NCI-H187 (cell line): Measurements from ENCODE around the gene STRADA.
"Not testable (repeated sequence)": the region's sequence is repeated elsewhere in the genome, so short reads cannot be mapped to it uniquely, and the experiment has no call there.

Experiments used
- DNase-seq, 2 experiments: peaks; one replicate each; lab custom pipeline; 2025; lab: John Stamatoyannopoulos, UW

The STRADA gene

DNA sequence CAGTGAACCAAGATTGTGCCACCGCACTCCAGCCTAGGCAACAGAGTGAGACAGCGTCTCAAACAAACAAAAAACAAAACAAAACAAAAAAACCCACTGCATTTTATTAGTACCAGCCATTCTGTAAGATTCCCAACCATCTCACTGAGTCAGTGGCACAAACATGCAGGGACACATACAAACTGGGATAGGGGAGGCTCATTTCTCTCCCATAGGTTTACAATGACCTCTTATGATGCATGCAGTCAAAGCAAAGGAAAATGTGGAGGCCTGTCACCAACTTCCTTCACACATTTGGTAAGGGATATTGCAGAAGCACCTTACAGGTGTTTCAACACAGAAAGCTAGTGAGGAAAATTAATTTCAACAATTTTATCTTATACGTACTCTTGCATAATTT lies 12.4 kb upstream of the STRADA start:
- DNase-seq: no peak

DNA sequence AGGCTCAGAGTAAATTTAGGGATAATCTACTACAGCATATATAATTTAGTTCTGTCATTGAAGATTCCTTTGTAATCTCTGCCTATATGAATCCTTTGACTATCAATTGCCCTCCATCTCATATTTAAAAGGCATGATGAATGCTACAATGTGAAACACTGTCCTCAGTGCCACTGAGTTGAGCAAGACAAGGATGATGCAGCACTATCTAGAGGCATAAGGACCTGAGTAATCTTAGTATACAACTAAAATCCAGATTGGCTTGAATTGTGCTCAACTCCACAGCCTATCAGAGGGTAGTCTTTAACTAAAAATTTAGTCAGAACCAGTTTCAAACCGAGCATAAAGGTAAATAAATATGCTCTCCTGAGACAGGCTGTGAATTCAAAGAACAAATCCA lies 11.6 kb upstream of the STRADA start:
- DNase-seq: no peak

DNA sequence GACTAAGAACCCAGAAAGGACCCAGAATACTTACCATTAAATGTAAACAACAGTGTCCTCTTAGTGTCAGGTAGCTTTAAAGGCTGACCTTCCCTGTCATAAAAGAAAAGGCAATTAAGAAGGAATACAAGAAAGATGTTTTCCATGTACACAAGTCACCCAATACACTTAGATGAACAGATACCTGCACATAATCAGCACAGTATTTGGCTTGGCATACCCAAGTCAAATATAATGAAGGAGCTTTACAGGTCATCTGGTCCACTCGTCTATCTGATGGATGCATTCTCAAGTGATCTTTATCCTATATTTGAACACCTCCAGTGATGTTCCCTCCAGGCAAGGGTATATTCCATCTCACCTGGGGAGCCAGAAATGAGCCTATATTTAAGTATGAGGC lies 11.1 kb upstream of the STRADA start:
- no peak for DNase-seq

DNA sequence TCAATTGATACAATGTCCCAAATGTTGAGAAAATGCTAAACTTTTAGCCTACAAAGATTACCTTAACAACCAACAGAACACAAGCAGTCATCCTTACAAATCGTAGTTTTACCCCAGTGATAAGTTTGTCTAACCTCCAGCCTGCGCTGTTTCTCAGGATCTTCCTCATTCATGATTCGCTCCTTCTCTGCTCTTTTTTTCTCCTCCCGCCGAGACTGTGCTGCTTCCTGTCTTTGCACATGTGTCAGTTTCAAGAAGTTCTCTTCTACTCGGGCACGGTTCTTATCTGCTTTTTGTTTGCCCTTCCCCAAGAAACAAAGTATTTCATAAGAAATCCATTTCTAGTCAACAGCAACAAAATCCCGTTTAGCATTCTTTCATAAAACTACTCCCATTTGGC lies 10.2 kb upstream of the STRADA start:
- no peak for DNase-seq

DNA sequence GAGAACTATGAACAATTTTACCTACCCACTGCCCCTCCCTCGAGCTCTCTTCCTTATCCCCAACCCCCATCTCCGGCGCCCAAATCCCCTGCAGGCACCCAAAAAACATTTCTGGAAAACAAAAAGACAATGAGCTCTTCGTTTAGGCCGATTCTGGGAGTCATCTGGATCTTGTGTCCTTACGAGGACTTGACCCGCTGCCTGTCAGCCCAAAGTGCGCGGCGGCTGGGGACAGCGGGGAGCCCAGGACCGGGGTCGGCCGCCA lies 524 bp downstream of the STRADA start:
- DNase-seq: no peak

DNA sequence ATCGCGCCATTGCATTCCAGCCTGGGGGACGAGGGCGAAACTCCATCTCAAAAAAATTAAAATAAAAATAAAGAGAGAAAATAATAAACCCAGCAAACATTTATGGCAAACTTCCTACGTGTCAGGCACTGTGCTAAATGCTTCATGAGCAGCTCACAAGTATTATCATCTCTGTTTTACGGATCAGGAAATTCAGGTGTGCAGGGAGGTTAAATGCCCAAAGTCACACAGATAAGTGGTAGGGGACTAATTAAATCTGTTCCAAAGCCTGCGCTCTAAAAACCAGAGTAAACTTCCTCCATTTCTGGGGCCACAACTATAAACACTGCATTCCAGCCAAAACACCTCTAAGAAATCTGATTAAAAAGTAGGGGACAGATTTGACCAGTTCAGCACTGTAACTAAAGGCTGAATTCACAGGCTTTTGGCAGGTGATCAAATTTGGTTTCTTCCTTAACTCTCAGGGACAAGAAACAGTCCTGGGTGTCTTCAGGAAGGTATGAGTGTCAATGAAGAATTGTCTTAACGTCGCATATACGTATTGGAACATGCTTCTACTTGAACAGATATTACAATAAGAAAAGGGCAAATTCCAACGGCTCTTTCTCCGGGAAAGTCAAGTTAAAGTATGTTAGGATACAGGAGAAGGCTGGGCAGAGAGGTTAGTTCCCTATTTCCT lies 996 bp downstream of the STRADA start:
- no peak for DNase-seq

DNA sequence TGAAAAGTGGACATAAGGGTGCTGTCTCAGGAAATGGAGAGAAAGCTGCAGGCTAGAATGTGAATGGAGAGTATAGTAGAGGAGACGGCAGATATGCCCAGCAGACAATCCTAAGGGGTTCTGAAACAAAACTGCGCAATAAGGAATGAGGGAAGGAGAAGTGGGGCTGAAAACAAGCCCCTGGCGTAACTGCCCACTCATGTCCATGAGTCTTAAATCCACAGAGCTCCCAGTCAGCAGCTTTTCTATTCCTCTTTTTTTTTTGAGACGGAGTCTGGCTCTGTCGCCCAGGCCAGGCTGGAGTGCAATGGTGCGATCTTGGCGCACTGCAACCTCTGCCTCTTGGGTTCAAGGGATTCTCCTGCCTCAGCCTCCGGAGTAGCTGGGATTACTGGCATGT lies 5.9 kb downstream of the STRADA start:
- DNase-seq: no peak

DNA sequence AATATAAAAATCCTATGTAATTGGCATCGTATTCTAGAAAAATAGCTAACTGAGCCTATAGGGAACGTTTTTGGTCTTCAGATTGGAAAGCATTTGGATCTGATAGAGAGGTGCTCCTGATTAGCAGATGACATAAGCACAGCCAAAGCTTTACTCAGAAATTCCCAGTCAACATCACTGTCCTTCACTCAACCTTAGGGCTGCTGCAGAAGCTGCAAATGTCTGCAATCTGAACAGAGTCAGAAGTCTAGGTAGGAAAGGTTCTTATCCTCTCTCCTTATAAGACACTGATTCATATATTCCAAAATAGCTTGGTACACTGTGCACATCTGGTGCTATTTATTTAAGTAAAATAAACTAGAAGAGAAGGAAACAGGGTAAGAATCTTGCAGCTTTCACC lies 19.2 kb downstream of the STRADA start:
- DNase-seq: no peak

DNA sequence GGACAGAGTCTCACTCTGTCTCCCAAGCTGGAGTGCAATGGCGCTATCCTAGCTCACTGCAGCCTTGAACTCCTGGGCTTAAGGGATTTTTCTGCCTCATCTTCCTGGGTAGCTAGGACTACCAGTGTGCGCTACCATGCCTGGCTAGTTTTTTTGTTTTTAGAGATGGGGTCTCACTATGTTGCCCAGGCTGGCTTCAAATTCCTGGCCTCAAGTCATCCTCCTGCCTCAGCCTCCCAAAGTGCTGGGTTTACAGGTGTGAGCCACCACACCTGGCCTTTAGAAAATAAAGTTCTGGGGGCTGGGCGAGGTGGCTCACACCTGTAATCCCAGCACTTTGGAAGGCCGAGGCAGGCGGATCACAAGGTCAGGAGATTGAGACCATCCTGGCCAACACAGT lies 21.4 kb downstream of the STRADA start:
- DNase-seq: not testable (repeated sequence)

DNA sequence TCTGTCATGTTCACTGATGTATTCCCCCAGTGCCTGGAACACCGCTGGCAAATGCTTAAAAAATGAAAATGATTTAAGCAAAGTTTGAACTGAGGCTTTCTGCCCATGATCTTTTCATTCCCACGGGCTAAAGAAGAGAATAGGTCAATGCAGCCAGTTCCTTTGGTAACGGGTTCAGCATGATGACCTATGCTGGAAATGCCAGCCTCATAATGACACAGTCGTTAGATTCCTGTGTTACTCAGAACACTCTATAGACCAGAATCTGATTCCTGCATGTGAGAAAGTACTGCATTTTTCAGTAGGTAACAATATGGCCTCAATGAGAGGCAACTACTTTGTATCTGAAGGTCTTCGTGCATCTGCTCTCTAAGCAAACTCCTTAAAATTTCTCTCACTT lies 22.6 kb downstream of the STRADA start:
- DNase-seq: no peak

DNA sequence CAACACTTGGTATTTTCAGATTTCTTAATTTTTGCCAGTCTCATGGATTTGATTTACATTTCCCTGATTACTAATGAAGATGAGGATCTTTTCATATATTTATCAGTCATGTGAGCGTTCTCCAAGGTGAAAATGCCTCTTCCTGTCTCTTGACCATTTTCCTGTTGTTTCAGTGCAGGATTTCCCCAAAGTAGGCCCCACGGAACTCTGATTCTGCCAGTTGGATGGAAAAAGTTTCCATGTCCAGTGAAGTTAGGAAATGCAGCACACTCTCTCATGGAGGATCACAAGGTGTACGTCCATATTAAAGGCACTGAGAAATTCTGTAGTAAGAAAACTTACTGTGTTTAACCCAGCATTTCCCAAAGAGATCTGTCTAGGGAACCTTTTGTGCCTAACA lies 25.2 kb downstream of the STRADA start:
- no peak for DNase-seq

DNA sequence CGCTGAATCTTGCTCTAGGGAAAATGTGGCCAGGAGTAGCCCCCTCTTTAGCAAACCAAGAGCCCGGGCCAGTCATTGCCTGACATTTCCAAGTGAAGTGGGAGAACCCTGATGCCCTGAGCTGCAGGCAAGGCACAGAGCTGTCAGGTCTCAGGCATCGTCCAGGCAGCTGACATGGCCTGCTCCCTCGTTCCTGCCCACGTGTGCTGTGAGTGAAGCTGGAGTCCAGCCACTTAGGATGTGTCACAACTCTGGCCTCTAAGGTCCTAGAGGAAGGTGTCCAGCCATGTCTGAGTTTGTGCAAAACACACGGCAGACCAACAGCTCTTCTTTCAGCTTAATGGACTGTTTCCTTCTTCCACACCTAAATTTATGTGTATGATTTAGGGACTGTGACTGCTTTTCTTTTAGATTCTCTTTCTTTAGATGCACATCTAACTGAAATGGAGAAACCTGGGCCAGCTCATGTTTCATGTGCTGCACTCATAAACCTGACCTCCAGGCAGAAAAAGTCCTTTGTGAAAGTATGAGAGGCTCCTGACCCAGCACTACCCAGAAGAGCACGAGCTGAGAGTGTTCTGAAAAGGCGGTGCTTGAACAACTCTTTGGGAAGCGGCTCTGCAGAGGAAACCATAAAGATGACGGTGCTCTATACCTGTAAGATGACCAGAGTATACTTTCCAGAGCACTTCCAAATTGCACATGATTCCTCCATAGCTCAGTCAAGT lies 26.9 kb downstream of the STRADA start:
- DNase-seq: no peak

DNA sequence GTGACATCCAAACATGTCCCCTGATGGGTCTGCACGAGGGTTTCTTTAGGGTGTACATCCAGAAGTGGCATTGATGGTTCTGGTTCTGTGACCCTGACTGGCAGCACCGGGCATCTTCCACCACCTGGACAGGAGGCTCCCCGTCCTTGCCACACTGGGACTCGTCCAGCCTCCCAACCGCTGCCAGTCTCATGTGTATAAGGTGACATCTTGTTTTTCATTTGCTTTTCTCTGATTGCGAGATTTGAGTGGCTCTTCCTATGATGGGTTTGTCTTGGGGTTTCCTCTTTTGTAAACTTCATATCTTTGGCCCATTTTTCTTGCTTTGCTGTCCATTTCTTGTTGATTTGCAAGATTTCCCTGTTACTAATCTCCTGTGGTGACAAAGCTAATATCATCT lies 32.5 kb downstream of the STRADA start:
- DNase-seq: no peak

DNA sequence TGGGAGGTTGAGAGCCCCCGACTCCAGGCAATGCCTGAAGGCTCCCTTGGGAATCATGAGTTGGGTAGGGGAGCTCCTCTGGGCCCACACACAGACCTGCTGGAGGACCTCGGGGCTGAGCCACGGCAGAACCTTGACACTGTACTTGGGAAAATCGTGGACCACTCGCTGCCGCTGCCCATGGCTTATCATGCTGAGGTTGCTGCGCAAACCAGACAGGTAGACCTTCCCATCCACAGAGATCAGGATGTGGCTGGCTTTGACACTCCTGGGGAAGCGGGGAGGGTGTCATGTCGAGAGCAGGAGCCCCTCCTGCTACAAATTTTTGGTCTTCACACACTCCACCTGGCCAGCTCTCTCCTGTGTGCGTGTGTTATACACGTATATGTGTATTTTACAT lies 34.4 kb downstream of the STRADA start:
- no peak for DNase-seq

DNA sequence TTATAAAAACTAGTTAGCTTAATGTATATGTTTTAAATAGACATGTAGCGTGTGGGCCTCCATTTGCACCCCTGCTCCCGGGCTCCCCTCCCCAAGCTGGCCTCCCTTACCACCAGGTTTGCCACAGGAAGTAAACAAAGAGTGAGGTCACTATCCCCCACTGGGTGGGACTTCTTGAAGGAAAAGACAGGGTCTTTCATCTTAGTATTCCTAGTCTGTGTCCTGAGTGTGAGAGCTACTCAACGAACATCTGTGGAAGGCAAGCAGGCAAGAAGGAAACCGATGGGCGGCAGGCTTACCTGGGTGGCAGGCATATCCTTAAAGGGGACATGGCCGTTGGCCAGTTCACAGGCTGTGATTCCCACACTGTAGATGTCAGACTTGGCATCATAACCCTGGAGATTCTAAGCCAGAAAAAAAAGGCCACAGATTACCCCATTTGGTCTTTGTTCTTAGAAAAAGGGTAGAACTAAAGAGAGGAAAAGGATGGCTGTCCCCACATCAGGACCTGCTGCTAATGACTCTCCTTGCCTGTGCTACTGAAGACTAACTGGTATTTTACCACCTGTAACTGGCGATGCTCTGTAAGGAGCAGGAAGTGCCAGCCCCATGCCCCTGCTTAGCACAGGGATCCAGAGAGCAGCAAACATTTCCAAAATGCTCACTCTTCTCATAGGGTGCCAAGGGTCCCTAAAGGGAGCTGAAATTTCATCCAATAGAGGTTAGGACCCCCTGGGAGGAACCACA lies 35.1 kb downstream of the STRADA start:
- no peak for DNase-seq

DNA sequence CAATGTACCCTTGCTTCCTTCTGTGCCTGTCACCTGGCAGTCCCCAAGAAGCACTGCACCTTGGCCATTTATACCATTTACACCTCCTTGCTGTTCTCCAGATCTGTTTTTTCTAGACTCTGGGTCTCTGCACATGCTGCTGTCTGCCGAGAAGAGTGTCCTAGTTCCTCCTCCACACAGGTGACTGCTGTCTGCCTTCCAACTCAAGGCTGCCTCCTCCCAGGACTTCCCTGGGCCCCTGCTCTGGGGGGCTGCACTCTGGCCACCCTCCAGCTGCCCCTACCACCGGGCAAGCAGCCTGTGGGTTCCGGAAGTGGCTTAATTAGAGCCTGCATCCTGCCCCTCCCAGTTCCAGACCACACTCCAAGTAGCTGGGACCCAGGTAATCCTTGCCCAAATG lies 35.9 kb downstream of the STRADA start:
- DNase-seq: no peak

DNA sequence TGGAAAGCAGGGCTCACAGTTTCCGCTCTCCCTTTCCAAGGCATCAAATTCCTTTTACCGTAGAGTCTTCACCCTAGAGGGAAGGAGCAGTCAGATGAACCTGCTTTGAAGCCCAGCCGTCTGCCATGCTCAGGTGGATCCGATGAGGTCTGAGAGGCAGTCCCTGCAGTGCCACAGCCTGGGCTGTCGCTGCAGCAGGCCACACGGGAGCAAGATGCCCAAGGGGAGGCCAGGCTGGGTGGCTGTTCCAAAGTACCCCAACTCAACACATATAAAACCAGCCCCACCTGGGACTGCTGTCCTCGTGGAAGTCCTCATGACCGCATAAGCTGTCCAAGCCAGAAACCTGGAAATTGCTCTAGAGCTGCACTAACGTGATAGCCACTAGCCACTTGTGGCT lies 36.8 kb downstream of the STRADA start:
- DNase-seq: no peak

DNA sequence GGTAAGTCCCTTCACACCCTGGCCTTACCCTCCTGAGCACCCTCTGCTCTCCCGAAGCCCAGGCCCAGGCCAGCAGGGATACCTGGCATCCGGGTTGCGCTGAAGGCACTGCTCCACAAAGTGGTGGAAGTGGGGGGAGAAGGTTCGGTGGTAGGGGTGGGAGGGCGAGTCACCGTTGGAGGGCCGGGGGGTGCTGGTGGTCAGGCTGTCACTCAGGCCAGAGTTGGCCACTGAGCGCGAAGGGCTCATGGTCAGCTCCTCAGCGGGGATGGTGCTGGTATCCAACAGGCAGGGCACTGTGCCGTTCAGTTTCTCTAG lies 37.4 kb downstream of the STRADA start:
- DNase-seq: no peak

DNA sequence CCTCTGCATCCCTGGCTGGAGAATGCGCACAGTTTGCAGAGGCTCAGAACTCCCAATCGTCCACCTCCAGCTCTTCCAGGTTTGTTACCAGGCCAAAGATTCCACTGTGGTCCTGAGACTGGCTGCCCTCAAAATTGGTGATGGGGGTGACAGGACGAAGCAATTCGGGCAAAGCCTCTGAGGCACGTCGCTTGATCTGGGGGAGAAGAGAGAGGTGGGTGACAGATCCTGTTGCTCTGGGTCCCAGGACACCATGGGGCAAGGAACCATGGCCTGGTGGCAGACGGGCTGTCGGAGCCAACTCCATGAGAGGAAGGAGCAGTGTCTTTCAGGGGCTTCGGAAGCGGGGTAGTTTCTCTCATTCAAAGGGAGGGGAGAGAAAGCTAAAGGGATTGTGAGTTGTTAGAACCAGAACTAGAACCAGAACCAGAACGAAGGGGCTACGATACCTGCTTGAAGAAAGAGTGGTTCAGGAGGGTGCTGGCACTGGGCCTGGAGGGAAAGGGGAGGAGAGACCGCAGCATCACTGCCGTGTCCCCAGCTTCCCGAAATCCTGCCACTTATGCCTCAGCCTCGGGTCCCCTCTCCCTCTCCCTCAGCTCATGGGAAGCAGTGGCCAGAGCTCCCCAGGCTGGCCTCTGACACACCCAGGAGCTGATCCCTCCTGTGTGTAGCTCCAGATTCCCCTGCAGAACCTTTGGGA lies 37.9 kb downstream of the STRADA start:
- DNase-seq: no peak

DNA sequence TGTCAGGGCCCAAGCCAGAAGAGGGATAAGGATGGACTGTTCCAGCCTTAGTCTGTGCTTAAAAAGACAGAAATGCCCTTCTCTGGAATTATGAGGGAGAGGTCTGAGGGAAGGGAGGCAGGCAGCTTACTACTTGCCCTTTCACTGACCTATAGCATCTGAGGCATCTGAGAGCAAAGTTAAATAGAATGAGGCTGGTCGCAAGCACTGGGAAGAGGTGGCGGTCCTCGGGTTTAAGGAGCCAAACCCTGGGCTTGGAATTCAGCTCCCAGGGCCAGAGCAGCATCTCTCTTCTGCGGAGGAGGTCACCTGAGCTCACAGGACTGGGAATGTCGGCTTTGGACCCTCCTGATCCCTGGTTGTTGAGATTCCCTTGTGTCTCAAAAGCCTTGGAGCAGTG lies 38.6 kb downstream of the STRADA start:
- DNase-seq: no peak

DNA sequence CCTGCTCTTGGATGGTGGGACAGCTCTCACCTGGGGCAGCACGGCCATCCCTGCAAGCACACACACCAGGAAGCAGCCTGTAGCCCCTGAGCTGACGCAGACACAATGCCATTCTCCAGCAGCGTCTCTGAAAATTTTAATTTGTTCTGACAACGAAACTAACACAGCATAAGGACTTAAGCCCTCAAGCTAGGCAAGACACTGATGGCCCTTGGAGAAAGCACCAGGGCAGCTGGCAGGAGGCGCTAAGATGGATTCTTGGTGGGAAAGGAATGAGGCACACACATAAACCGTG lies 38.9 kb downstream of the STRADA start:
- DNase-seq: no peak

DNA sequence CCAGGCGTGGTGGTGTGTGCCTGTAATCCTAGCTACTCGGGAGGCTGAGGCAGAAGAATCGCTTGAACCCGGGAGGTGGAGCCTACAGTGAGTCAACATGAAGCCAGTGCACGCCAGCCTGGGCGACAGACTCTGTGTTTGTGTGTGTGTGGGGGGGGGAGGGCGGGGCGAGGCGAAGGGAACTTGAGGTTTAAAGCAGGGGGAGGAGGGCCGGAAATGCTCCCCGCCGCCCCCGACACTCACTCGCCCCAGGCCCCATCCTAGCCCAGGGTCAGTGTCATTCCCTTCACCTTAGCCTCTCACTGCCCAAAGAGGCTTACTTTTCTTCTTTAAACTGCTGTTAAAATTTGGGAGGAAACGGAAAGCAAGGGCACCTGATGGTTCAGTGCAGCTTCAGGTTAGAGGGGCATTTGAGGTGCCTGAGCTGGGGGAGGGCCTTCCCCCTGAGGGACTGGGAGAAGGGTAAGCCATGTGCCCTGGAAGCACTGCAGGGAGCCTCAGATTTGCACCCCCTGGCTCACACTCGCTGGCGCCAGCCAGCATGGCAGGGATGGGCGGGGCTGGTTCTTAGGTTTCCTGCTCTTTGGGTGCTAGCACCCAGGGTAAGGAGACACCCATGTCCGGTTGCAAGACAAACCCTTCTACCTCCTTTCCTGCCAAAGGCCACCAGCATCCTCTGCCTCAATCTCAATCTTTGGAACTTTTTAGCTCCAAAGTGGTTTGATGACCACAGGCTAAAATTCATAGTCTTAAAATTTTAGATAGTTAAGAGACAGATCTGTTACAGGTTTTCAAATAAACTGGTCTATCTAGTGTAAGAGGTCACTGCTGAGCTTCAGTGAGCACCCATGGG lies 39.5 kb downstream of the STRADA start:
- DNase-seq: no peak

DNA sequence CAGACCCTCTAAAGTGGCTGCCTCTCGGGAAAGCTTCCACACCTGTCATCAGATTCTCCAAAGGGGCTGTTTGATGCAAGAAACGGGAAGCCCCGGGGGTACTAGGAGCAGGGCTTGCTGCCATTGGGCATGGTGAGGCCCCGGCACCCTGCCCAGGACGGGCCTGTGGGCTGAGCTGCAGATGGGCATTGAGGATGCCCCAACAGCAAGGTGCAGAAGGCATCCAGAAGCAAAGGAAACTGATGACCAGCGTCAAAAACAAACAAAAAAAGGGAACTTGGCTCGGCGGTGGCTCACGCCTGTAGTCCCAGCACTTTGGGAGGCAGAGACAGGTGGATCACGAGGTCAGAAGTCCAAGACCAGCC lies 40.2 kb downstream of the STRADA start:
- no peak for DNase-seq
